GM21529 (cell line): ENCODE results near the gene BCKDHB.

Experiments
- ATAC-seq: cut with Tn5 transposase; IDR thresholded peaks from one replicate; pipeline ENCODE4 v1.9.1; 2021; ENCODE audit not compliant: unreplicated experiment

The BCKDHB gene

DNA sequence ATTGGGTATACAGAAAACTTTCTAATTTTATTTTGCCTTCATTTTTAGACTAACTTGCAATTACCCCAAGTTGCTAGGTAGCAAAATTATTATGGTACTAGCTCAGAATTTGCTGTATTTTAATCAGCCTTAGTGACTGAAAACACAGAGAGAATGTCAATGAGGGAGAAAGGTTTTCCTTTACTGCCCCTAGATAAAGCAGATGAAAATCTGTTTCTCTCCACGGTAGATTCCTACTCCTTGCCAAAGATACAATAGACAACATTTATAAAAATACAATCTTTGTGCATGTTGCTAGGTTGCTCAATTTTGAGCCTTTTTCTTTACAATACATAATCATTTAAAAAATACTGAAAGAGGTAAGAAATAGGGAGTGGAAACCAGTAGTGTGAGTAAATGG lies 222.2 kb downstream of the BCKDHB start:
- ATAC-seq, result no peak

DNA sequence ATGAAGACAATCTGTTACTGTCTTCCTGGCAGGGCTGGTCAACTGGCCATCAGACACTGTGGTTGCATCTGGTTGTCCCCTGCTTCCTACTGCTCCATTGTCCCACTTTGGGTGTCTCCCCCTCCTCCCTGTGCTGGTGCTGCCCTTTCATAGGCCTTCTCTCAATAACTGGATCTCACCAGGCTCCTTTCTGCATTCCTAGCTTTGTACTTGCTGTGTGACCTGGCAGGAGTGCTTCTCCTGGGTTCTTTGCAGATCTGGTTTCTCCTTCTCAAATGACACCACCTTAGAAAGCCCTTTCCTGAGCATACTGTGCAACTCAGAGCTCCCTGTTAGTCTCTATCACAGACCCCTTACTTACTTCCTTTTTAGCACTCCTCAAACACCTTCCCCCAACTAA lies 223.0 kb downstream of the BCKDHB start:
- no peak for ATAC-seq

DNA sequence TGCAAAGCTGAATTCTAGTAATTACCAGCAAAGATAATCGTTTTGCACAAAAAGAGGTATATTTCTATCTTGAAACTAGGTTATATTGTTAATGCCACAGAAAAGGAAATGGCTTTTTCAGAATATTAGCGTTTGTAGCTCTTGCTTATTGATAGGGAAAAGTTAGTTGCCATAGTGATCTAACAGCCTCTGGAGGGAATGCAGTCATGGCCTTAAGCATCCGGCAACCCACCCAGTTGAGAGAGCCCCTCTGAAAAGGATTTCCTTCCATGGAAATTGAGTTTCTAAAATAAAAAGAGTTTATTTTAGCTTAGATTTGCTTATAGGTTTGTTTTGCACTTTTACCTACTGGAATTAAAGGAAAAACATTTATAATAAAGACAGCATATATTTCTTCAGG lies 224.5 kb downstream of the BCKDHB start:
- ATAC-seq, result no peak

DNA sequence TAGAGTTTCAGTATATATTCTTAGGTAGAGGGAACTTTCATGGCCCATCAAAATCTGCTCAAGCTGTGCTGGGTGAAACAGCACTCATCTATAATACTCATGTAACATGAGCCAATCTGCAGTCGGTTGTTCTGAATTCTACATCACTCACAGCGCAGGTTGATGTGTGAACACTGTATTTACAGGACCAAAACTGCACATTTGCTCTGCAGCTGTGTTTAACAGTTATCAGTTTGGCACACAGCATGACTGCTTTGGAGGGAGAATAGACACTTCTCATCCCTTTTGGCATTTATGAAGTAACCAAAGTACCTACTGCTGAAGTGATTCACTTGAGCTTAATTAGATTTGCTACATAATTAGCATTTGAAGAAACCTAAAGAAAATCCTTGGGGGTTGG lies 225.1 kb downstream of the BCKDHB start:
- ATAC-seq, result no peak

DNA sequence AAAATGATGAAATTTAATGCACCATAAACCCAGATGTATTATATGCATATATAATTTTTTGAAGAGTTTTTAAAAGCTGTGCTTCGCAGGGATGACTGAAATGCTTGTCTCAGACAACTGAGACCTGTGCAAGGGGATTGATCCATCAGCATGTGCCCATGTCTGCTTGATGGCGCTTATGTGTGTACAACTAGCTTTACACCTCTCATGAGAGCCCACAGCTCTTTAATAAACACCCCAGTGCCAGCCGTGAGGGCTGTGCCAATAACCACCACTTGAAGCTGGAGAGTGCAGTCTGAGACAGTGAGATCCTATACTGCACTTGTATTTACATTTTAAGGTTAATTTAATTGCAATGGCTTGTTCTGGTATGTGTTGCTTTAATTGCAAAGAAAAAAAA lies 225.5 kb downstream of the BCKDHB start:
- ATAC-seq, result no peak

DNA sequence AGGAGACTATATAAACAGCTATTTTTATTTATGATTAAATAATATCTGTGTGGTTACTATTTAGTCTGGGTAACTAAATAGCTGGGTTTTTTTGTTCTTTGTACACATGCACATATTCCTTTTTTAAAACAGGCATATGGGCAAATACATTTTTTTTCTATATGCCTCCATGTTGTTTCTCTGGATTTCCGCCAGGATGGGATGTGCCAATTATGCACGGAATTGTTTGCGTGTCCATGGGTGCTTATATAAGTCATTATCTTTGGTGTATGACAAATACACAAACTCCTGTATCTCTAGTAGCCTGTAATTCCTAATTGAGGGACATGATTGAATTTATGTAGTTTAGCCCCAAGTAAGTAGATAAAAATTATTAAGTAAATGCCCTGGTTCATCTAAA lies 226.9 kb downstream of the BCKDHB start:
- ATAC-seq, result no peak

DNA sequence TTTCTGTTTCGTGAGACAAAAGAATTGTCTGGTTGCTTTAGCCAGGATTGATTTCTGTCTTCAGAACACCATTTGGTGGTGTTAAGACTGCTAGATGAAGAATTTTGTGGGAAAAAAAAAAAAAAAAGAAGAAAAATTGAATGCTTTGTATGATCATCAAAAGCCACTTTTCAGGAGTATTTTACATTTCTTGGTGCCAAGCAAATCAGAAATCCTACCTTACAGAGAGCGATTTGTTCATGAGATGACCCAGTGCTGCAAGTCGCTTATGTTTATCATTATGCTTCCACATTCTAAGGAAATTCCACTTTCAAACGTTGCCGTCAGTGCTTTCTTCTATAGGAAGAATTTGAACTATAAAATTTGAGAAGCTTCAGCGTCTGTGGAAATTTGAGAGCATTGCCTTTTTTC lies 228.7 kb downstream of the BCKDHB start:
- no peak for ATAC-seq

DNA sequence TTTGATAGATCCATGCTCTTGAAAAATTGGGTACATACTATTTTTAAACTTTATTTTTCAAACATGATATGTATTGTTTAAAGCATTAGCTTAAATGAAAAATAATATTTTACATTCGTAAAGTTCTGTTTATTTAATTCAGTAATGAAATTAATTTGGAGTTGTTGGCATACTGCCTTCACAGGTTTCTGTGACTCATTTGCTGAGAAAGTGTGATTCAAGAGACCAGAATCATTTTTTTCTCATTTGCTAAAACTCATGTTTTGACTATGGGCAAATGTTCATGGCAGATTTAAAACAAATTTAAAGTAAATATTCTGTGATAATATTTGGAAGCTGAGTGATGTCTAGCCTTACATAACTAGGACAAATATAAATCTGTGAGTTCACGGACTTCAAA lies 230.4 kb downstream of the BCKDHB start:
- no peak for ATAC-seq

DNA sequence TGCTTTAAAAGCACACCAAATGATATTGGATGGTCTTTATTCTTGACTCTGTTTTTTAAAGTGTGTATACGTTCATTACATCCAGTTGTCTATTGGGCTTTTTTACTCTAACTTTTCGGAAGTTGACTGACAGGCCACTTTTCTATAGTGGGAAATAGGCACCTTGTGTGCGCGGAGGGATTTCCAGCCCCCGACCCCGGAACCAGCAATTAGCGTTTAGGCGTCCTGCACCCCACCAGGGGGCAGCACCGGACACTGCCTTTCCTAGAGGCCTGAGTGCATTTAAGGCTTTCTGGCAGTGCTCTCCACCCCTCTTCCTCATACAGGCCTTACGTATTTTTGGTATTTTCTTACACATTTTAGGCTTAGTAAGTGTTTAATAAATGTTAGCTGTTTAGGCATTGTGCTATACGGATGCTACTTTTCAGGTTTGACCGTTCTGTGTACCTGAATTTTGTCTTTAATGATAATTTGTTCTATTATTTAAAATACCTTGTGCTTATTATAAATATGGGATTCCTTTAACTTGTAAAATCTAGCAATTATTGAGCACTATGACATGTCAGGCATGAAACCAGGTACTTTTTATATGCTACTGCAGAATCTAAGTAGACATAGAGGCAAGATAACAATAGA lies 231.8 kb downstream of the BCKDHB start:
- peak; percentile 95 for ATAC-seq

DNA sequence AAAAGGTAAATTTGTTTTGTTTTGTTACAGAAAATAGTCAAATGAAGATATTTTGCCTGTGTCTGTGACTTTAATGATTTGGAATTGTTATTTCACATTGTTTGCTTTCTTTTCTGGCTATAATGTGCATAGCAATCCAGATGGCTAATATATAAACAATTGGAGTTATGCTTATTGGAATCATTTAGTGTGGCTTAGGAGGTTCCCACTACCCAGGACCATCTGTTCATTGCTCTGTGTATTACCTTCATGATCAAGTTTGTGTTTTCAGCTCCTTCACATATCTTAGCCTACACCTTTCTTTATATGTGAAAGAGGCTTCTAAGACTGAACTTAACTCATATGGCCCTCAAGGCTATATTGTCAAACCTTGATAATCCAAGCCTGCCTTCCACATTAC lies 232.9 kb downstream of the BCKDHB start:
- no peak for ATAC-seq

DNA sequence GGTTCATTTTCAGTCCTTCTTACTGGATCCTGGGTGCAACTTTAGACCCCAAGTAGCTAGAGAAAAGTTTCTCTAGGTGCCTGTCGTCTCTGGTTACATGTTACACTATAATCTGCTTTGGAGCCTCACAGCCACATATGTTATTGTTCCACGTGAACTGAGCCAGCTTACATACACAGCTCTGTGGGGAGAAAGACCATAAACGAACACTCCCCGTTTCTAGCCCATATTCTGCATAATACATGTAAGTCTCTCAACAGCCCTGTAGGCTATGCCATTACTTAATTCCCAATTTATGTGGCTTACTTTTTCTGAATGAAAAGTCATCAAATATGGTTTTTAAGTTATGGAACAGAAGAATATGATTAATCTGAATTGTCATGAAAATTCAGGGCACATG lies 233.8 kb downstream of the BCKDHB start:
- no peak for ATAC-seq

DNA sequence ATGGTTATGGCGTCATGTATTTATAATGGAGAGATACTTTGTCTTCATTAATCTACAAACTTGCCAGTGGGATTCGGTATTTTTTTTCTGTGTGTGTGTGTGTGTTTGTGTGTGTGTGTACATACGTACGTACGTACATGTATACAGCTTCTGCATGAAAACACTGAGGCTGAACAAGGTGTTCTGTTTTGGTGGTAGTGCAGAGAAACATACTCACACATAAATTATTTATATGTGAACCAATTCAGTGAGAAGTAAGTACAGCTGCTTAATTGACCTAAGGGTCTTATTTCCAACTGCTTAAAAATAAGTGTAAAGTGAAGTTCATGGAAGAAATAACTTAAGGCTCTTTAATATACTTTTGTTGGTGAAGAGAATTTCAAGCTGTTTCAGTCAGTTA lies 234.2 kb downstream of the BCKDHB start:
- no peak for ATAC-seq

DNA sequence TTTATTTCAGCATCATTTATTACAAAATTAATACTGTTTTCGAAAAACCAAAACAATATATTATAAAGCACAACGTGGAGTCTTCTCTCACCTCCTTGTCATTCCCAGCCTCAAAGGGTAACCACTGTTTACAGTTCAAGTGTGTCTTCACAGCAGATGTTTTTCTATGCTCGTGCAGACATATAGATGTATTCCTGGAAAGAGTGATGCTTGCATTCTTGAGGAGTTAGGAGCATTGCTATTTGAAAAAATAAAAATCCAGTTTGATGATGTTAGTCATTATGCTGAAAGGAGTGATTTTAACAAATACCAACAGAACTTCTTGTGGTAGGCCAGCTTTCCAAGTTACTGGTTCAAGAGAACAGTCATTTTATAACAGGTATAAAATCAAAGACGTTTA lies 234.9 kb downstream of the BCKDHB start:
- ATAC-seq, result no peak

DNA sequence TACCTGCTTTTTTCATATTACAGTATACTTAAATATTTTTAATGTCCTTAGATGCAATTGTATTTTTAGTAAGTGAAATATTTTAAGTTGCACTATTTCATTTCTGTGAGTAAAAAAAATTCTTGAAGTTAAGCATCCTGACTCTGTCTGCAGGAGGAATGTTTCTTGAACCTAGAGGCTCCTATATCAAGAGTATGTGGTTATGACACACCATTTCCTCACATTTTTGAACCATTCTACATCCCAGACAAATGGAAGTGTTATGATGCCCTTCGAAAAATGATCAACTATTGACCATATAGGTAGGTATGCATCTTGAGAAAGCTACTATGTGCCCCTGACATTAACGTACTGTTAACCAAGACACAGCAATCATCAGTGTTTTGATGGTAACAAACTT lies 237.0 kb downstream of the BCKDHB start:
- no peak for ATAC-seq

DNA sequence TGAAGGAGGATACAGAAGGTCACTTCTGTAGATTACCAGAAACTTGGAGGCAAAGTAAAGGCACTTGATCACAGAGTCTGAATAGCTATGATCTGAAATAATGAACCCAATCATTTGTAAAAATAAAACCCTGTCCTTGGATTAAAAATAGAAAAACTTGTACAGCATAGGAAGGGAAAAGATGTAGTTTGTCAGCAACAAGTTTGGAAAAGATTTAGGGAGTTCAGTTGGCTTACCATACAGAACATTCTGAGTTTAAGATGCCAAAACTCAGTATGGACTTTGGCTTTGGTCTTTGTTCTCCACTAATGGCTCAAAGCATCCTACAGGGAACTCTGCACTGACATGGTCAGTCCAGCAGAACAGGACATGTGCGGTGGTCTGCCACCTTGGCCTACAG lies 240.6 kb downstream of the BCKDHB start:
- ATAC-seq, result no peak

DNA sequence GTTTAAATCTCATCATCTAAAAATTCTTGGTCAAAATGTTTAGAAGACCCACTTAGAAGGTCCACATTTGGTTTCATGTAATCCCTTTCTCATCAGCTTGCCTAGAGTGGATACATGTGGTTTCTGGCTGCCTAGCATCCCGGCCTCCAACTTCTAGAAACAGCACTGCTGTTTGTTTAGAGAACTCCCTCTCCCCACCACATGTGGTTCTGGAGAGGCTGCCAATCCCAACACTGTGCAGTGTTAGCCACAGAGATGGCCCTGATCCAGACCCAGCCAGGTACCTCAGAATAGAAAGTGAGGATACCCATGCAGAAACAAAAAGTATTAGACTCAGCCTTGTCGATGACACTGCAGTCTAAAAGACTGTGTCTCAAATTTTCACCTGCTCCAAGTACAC lies 241.8 kb downstream of the BCKDHB start:
- no peak for ATAC-seq

DNA sequence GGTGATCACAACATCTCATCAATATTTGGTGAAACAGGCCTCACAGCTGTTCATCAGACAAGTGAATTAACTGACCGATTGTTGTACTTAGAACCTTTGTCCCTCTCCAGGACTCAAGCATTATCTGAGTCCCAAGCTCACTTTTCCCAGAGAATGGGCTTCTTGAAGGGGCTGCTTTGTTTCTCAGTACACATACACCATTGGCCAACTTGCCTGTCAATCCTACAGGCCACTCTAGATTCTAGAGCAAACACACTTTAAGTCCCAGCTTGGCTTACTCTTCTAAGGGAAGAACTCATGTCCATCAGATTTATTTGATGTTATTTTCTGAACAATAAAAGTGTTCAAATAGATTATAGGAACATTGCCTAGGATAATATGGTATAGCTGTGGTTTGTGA lies 249.5 kb downstream of the BCKDHB start:
- ATAC-seq, result no peak

DNA sequence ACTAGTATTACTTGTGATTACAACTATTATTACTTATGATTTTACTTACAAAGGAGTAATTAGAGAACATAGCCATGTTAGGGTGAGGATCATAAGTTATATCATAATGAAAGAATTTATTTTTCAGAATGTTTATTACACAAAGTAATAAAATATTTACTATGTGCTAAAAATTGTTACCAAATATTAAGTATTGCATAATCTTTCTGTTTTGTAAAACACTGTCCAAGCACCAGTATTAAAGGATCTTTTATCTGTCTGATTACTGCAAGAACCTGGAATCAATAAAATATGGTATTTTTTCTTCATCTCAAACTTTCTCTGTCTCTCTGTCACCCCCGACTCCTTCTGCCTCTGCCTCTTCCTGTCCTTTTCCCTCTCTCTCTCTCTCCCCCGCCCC lies 250.1 kb downstream of the BCKDHB start:
- no peak for ATAC-seq

DNA sequence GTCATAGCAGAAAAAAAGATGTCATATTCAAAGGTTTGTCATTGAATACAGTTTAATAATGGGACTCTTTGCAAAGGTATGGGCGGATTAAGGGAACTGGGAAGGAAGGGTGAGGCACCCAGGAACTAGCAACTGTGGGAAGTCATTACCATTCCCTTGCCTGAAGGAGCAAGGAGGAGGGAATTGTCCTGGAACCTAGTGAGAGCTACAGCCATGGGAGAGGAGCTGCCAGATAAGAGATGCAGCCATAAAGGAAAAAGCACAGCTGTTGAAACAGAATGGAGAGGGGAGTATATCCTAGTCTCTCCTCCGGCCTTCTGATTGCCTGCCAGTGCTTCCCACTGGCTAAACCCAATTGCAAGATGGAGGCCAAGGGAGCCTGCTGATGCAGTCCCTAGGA lies 250.6 kb downstream of the BCKDHB start:
- ATAC-seq, result no peak

DNA sequence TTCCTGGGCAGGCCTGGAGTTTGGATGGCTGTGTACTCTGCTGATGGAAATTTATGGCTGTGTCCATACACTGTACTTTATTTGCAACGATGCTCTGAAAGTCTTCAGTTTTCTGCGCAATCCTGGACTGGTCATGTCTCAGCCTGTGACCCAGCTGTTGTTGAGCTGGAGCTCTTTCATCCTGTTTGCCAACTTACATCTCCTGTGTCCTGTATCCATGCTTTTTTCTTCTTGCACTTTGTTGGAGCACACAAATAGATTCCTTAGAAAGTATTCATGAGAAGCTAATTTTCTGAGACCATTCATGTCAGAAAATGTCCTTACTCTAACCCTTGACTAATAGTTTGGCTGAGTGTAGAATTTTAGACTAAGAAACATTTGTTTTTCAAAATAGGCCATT lies 251.2 kb downstream of the BCKDHB start:
- no peak for ATAC-seq

DNA sequence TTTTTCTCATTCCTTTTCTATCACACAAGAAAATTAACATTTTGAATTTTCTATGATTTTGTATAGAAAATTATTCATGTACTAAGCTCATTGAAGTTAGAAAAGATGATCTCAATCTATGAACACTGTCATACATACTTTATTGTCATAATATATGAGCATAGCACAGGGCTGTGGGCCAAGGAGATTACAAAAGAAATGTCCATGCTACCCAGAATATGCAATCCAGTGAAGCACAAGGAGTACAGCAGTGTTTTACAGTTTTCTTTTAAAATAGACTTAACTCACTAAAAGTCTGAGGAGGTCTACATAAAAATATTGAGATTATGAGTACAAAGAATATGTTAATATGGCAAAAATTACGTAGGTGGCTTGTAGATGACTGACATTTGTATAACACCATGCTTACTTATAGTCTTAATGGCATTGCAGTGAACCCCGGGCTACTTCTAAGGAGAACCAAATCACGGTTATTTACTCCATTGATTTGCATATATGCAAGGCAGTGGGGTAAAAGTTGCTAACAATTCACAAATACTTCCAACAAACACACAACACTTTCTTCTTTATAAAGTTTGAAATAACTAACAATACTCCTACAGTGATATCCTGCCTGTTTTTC lies 257.1 kb downstream of the BCKDHB start:
- no peak for ATAC-seq

DNA sequence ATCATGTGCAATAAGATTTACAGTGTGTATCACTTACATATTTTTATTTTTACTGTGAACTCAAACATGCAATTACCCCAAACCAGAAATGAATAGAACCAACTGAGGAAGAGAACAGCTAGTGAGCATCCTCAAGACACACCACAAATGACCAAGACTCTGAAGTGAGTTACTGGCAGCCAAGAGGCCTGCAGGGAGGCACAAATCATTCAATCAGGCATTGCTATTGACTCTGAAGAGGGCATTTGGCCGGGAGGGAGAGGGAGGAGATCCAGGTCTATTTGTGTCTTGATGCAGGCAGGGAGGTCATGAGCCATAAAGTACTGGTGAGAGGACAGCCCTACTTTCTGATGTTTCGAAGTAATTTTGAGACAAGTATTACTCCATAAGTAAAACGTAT lies 257.7 kb downstream of the BCKDHB start:
- no peak for ATAC-seq

DNA sequence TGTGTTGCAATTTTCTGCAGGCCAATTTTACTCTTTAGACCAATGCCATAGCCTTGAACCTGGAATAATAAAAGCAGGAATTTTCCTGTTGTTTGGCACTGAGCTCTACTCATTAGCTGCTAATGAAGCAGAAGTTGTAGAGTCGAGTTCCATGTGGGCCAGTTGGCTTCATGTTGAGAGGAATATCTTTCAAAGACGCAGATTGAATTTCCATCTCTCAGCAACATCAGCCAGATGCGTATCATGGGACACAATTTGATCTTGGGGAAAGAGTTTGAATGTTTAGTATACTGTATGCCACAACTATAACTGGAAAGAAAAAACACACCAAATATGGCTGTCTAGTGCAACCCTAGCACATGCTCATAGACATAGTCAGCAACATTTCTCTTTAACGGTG lies 259.6 kb downstream of the BCKDHB start:
- ATAC-seq, result no peak
